ENCODE measurements around the gene KCND3.

Gene KCND3

DNA sequence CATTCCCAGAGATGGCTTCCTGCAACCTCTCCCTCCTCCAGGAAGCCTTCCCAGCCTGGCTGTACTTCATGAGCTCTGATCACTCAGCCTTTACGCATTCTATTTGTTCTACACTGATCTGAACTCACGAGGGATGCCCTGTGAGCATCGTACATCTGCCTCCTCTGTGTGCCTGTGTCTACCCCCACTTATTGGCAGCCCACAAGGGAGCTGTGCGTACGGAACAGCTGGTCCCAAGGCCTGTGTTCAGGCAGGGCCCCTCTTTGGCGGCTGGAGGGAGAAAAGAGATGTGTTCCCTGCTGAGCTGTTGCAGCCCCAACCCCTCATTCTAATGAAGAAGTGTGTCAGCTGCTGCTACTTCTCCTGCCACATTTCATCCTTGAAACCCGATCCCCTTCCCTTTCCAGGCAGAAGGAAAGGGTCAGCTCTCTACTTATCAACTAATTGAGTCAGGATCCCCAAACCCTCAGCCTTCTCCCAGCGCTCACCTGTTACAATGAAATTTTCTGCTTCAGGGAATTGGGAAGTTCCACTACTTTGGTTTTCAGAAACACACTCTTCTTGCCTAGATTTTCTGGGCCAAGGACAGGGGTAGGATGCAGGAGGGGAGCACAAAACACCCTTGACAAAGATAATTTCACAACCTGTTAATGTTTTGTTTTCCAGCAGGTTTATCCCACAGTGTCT, 253.5 kb downstream of the KCND3 start (continued):
- TF ChIP-seq, protein P1, sequence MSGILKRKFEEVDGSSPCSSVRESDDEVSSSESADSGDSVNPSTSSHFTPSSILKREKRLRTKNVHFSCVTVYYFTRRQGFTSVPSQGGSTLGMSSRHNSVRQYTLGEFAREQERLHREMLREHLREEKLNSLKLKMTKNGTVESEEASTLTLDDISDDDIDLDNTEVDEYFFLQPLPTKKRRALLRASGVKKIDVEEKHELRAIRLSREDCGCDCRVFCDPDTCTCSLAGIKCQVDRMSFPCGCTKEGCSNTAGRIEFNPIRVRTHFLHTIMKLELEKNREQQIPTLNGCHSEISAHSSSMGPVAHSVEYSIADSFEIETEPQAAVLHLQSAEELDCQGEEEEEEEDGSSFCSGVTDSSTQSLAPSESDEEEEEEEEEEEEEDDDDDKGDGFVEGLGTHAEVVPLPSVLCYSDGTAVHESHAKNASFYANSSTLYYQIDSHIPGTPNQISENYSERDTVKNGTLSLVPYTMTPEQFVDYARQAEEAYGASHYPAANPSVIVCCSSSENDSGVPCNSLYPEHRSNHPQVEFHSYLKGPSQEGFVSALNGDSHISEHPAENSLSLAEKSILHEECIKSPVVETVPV (CRISPR knock-in tag; IDR thresholded peaks at IDR 0.05): no peak
- TF ChIP-seq ZNF70 (CRISPR knock-in tag; IDR thresholded peaks at IDR 0.05): no peak
- TF ChIP-seq PPARA (CRISPR knock-in tag; IDR thresholded peaks at IDR 0.05; ENCODE audit: borderline replicate concordance): no peak
- TF ChIP-seq, protein P2, sequence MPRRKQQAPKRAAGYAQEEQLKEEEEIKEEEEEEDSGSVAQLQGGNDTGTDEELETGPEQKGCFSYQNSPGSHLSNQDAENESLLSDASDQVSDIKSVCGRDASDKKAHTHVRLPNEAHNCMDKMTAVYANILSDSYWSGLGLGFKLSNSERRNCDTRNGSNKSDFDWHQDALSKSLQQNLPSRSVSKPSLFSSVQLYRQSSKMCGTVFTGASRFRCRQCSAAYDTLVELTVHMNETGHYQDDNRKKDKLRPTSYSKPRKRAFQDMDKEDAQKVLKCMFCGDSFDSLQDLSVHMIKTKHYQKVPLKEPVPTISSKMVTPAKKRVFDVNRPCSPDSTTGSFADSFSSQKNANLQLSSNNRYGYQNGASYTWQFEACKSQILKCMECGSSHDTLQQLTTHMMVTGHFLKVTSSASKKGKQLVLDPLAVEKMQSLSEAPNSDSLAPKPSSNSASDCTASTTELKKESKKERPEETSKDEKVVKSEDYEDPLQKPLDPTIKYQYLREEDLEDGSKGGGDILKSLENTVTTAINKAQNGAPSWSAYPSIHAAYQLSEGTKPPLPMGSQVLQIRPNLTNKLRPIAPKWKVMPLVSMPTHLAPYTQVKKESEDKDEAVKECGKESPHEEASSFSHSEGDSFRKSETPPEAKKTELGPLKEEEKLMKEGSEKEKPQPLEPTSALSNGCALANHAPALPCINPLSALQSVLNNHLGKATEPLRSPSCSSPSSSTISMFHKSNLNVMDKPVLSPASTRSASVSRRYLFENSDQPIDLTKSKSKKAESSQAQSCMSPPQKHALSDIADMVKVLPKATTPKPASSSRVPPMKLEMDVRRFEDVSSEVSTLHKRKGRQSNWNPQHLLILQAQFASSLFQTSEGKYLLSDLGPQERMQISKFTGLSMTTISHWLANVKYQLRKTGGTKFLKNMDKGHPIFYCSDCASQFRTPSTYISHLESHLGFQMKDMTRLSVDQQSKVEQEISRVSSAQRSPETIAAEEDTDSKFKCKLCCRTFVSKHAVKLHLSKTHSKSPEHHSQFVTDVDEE (CRISPR knock-in tag; IDR thresholded peaks at IDR 0.05): no peak
- TF ChIP-seq, protein P3, sequence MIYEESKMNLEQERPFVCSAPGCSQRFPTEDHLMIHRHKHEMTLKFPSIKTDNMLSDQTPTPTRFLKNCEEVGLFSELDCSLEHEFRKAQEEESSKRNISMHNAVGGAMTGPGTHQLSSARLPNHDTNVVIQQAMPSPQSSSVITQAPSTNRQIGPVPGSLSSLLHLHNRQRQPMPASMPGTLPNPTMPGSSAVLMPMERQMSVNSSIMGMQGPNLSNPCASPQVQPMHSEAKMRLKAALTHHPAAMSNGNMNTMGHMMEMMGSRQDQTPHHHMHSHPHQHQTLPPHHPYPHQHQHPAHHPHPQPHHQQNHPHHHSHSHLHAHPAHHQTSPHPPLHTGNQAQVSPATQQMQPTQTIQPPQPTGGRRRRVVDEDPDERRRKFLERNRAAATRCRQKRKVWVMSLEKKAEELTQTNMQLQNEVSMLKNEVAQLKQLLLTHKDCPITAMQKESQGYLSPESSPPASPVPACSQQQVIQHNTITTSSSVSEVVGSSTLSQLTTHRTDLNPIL (CRISPR knock-in tag; IDR thresholded peaks at IDR 0.05; ENCODE audit: low read depth): no peak
- no peak for TF ChIP-seq ZFP3 (CRISPR knock-in tag; IDR thresholded peaks at IDR 0.05)
- TF ChIP-seq OSR1 (CRISPR knock-in tag; IDR thresholded peaks at IDR 0.05): no peak

DNA sequence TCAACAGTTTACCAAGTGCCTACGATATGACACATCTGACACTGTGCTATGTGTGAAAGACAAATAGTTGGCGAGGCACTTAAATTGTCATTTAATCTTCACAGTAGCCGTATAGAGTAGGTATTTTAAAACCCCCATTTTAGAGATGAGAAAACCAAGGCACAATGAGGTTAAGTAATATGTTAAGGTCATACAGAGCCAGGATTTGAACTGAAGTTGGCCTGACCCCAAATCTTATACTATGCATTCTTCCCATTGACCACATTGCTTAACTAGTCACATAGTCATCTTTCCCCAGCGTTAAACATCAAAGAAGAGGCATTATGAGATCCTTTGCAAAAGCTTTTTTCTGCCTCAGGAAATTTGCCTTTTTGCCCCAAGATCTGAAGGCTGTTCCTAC, 254.1 kb downstream of the KCND3 start:
- ATAC-seq: no peak
- no peak for TF ChIP-seq RARB (CRISPR knock-in tag; IDR thresholded peaks at IDR 0.05)

DNA sequence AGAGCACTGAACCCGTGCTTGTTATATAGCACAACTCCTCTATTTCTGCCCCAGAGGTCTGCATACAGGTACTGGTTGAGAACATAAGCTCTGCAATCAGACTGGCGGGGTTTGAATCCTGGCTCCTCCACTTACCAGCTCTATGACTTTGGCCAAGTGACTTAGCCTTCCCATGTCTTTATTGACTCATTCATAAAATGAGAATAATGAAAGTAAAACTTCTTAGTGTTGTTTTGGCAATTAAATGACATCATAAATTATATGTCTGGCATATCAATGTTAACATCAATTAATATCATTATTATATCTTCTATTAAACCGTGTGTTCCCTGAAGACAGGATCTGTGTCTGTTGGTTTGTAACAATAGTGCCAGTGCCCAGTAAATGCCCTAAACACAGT, 254.6 kb downstream of the KCND3 start:
- TF ChIP-seq ARNTL (CRISPR knock-in tag; IDR thresholded peaks at IDR 0.05; ENCODE audit: borderline replicate concordance, low read depth) (no peak), BACH2 (CRISPR knock-in tag; IDR thresholded peaks at IDR 0.05; ENCODE audit: borderline replicate concordance) (no peak), ISL1 (CRISPR knock-in tag; IDR thresholded peaks at IDR 0.05) (no peak), PPARA (CRISPR knock-in tag; IDR thresholded peaks at IDR 0.05; ENCODE audit: borderline replicate concordance) (no peak), TCF4 (CRISPR knock-in tag; IDR thresholded peaks at IDR 0.05; ENCODE audit: borderline replicate concordance) (no peak), ZNF565 (CRISPR knock-in tag; conservative IDR thresholded peaks at IDR 0.05; ENCODE audit: low read depth) (no peak), SNAI2 (CRISPR knock-in tag; IDR thresholded peaks at IDR 0.05) (no peak), ZNF70 (CRISPR knock-in tag; IDR thresholded peaks at IDR 0.05) (no peak), RARB (CRISPR knock-in tag; IDR thresholded peaks at IDR 0.05) (no peak), ZFP3 (CRISPR knock-in tag; IDR thresholded peaks at IDR 0.05) (no peak)
- TF ChIP-seq, protein P4, sequence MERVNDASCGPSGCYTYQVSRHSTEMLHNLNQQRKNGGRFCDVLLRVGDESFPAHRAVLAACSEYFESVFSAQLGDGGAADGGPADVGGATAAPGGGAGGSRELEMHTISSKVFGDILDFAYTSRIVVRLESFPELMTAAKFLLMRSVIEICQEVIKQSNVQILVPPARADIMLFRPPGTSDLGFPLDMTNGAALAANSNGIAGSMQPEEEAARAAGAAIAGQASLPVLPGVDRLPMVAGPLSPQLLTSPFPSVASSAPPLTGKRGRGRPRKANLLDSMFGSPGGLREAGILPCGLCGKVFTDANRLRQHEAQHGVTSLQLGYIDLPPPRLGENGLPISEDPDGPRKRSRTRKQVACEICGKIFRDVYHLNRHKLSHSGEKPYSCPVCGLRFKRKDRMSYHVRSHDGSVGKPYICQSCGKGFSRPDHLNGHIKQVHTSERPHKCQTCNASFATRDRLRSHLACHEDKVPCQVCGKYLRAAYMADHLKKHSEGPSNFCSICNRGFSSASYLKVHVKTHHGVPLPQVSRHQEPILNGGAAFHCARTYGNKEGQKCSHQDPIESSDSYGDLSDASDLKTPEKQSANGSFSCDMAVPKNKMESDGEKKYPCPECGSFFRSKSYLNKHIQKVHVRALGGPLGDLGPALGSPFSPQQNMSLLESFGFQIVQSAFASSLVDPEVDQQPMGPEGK (CRISPR knock-in tag; IDR thresholded peaks at IDR 0.05; ENCODE audit: borderline replicate concordance): no peak
- TF ChIP-seq, protein P5, sequence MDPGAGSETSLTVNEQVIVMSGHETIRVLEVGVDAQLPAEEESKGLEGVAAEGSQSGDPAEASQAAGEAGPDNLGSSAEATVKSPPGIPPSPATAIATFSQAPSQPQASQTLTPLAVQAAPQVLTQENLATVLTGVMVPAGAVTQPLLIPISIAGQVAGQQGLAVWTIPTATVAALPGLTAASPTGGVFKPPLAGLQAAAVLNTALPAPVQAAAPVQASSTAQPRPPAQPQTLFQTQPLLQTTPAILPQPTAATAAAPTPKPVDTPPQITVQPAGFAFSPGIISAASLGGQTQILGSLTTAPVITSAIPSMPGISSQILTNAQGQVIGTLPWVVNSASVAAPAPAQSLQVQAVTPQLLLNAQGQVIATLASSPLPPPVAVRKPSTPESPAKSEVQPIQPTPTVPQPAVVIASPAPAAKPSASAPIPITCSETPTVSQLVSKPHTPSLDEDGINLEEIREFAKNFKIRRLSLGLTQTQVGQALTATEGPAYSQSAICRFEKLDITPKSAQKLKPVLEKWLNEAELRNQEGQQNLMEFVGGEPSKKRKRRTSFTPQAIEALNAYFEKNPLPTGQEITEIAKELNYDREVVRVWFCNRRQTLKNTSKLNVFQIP (CRISPR knock-in tag; IDR thresholded peaks at IDR 0.05; ENCODE audit: borderline replicate concordance, low read depth): no peak

DNA sequence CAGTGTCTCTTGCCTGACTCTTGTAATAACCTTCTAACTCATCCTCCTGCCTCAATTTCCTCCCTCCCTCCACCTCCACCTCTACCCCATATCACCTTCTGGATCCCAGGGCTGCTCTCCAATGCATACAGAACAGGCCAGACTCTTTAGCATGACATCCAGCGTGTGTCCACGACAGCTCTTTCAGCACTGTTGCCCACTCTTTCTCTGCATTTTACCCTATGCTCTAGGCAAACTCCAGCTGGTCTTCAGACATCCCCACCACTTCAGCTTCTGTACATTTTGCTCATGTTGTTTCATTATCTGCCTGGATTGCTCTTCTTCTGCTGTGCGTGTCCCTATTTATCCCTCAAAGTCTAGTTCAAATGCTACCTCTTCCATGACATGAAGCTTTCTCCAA, 255.0 kb downstream of the KCND3 start:
- ATAC-seq: no peak
- TF ChIP-seq BACH2 (CRISPR knock-in tag; IDR thresholded peaks at IDR 0.05; ENCODE audit: borderline replicate concordance) (no peak), ZNF565 (CRISPR knock-in tag; conservative IDR thresholded peaks at IDR 0.05; ENCODE audit: low read depth) (no peak), GLIS3 (CRISPR knock-in tag; IDR thresholded peaks at IDR 0.05) (no peak), ZNF8 (CRISPR knock-in tag; IDR thresholded peaks at IDR 0.05) (no peak), ZFP3 (CRISPR knock-in tag; IDR thresholded peaks at IDR 0.05) (no peak), ESRRG (CRISPR knock-in tag; IDR thresholded peaks at IDR 0.05) (no peak), ZC3H10 (CRISPR knock-in tag; IDR thresholded peaks at IDR 0.05) (no peak), OSR1 (CRISPR knock-in tag; IDR thresholded peaks at IDR 0.05) (no peak), ARNTL (CRISPR knock-in tag; IDR thresholded peaks at IDR 0.05; ENCODE audit: borderline replicate concordance, low read depth) (no peak), TOX (CRISPR knock-in tag; IDR thresholded peaks at IDR 0.05; ENCODE audit: borderline replicate concordance) (no peak), PPARA (CRISPR knock-in tag; IDR thresholded peaks at IDR 0.05; ENCODE audit: borderline replicate concordance) (no peak), ISL1 (CRISPR knock-in tag; IDR thresholded peaks at IDR 0.05) (no peak), SNAI2 (CRISPR knock-in tag; IDR thresholded peaks at IDR 0.05) (no peak), TCF4 (CRISPR knock-in tag; IDR thresholded peaks at IDR 0.05; ENCODE audit: borderline replicate concordance) (no peak), ZFP30 (CRISPR knock-in tag; IDR thresholded peaks at IDR 0.05) (no peak), CSDC2 (CRISPR knock-in tag; IDR thresholded peaks at IDR 0.05) (no peak)
- TF ChIP-seq, protein P5 (CRISPR knock-in tag; IDR thresholded peaks at IDR 0.05; ENCODE audit: borderline replicate concordance, low read depth): no peak

More for the DNA sequence above, 254.6 kb downstream of the KCND3 start:
- no peak for ATAC-seq

Measured in SK-N-SH treated with all-trans-retinoic acid at 6 μM for 48 hours (cell line).